ENCODE results near the gene FBLN5. TPM values are rescaled to one million over a fixed set of nuclear protein-coding genes. Genes with fewer than 3 reads are reported as not detected.

The FBLN5 gene
- total RNA-seq, 1 donor from 2014 or later = 130 TPM

GRCh38 chr14:91890291-91890749, 57.2 kb downstream of the FBLN5 start:
- Histone ChIP-seq H3K9me3 (no peaks in the 10 kb centered on the region), H3K4me3 (no peak overlapping the region), H3K4me1 (peaks cover 38% of the 10 kb centered on the region), H3K27ac (peak overlapping the region; percentile 67), H3K27me3 (ENCODE audit: low read depth) (no peaks in the 10 kb centered on the region), H3K36me3 (no peaks in the 10 kb centered on the region)
- no peak for DNase-seq
- TF ChIP-seq CTCF (IDR thresholded peaks at IDR 0.05) = no peak
- no peak for ATAC-seq
- intact Hi-C loops (cut with DNase I) = no loop called here

GRCh38 chr14:91889477-91890211, 57.9 kb downstream of the FBLN5 start:
- no peak for DNase-seq
- no peak for TF ChIP-seq CTCF (IDR thresholded peaks at IDR 0.05)
- Histone ChIP-seq H3K4me3 (no peak overlapping the region), H3K9me3 (no peaks in the 10 kb centered on the region), H3K4me1 (peaks cover 38% of the 10 kb centered on the region), H3K27ac (peak overlapping the region; percentile 67), H3K36me3 (no peaks in the 10 kb centered on the region), H3K27me3 (ENCODE audit: low read depth) (no peaks in the 10 kb centered on the region)
- intact Hi-C loops (cut with DNase I) = no loop called here
- ATAC-seq = peak; percentile 36 to 38

GRCh38 chr14:91888641-91889476, 58.6 kb downstream of the FBLN5 start:
- peak in 1 of 2 donors; percentile 9 for ATAC-seq
- Histone ChIP-seq H3K4me3 (no peak overlapping the region), H3K36me3 (no peaks in the 10 kb centered on the region), H3K9me3 (no peaks in the 10 kb centered on the region), H3K27me3 (ENCODE audit: low read depth) (no peaks in the 10 kb centered on the region), H3K27ac (peak overlapping the region; percentile 67), H3K4me1 (peaks cover 38% of the 10 kb centered on the region)
- intact Hi-C loops (cut with DNase I) = no loop called here
- no peak for DNase-seq
- no peak for TF ChIP-seq CTCF (IDR thresholded peaks at IDR 0.05)

GRCh38 chr14:91886961-91887360, 60.5 kb downstream of the FBLN5 start:
- no peak for DNase-seq
- intact Hi-C loops (cut with DNase I) = no loop called here
- peaks cover 39% of the 10 kb centered on the region for H3K4me1 ChIP-seq
- no peak overlapping the region for H3K4me3 ChIP-seq
- H3K36me3 ChIP-seq = no peaks in the 10 kb centered on the region
- no peaks in the 10 kb centered on the region for H3K9me3 ChIP-seq
- H3K27ac ChIP-seq = no peak overlapping the region
- no peak for ATAC-seq
- no peak for TF ChIP-seq CTCF (IDR thresholded peaks at IDR 0.05)
- no peaks in the 10 kb centered on the region for H3K27me3 ChIP-seq (ENCODE audit: low read depth)

GRCh38 chr14:91885839-91886238, 61.7 kb downstream of the FBLN5 start:
- H3K27me3 ChIP-seq (ENCODE audit: low read depth) = no peaks in the 10 kb centered on the region
- no peak for DNase-seq
- peaks cover 5% of the 10 kb centered on the region for H3K36me3 ChIP-seq
- H3K27ac ChIP-seq = peak overlapping the region; percentile 54
- ATAC-seq = no peak
- intact Hi-C loops (cut with DNase I) = no loop called here
- H3K9me3 ChIP-seq = no peaks in the 10 kb centered on the region
- H3K4me3 ChIP-seq = no peak overlapping the region
- H3K4me1 ChIP-seq = peaks cover 34% of the 10 kb centered on the region
- no peak for TF ChIP-seq CTCF (IDR thresholded peaks at IDR 0.05)
